SH-SY5Y (cell line): ENCODE measurements around the gene ARPC1B.

Experiments
- GATA2 ChIP-seq: IDR thresholded peaks from 2 replicates; pipeline ENCODE4 v1.6.1; 2011; ENCODE audit warnings: mild to moderate bottlenecking, low read depth, low read length
- GATA3 ChIP-seq: IDR thresholded peaks from 2 replicates; pipeline ENCODE4 v1.6.1; 2011; ENCODE audit warnings: low read depth, mild to moderate bottlenecking, low read length, moderate library complexity

DNA sequence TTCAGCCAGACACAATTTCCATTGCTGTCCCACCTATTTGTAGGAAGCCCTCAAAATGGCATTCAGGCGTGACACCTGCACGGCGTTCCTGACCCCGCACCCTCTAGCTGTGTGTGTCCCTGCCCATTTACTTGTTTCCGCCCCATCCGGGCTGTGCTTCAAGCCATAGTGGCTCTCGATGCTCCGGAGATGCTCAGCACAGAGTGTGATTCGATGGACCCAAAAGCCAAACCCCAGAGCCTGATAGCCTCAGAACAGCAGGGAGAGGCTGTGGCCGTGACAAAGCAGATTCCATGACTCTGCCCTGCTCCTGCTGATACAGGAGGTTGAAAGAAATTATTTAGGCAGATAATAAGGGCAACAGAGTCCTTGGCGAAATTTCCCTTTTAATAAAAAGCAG lies 47.7 kb downstream of the ARPC1B start:
- TF ChIP-seq GATA2 (no peak), GATA3 (no peak)
